Liver (tissue), 9 donors: ENCODE measurements around the gene ARHGAP8. TPM values are rescaled to one million over a fixed set of nuclear protein-coding genes. Genes with fewer than 3 reads are reported as not detected.

ENCODE experiments used
- DNase-seq: peaks from one replicate; pipeline ENCODE4 v3.0.0-alpha.2; 2017; ENCODE audit warnings: low spot score
- H3K27ac ChIP-seq, 2 donors: one replicate each; pipeline ENCODE4 v1.7.0; 2013; ENCODE audit warnings: inconsistent platforms in 2 of 2, low read length in 2 of 2, control low read depth in 1 of 2, low read depth in 1 of 2, mild to moderate bottlenecking in 1 of 2
- H3K27me3 ChIP-seq, 4 donors: one replicate each; pipeline versions ENCODE4 v1.6.1 to v1.7.0; 2013; ENCODE audit warnings: low read length in 3 of 4, inconsistent platforms in 1 of 4, mild to moderate bottlenecking in 1 of 4, moderate library complexity in 1 of 4; ENCODE audit not compliant: control insufficient read depth in 4 of 4, insufficient read depth in 4 of 4
- H3K36me3 ChIP-seq, 4 donors: one replicate each; pipeline versions ENCODE4 v1.6.1 to v1.7.0; 2013; ENCODE audit warnings: low read length in 3 of 4, mild to moderate bottlenecking in 3 of 4, low read depth in 1 of 4, moderate library complexity in 1 of 4; ENCODE audit not compliant: control insufficient read depth in 4 of 4, insufficient read depth in 3 of 4
- H3K4me1 ChIP-seq, 4 donors: one replicate each; pipeline versions ENCODE4 v1.6.1 to v1.7.0; 2013; ENCODE audit warnings: low read length in 3 of 4, mild to moderate bottlenecking in 3 of 4, moderate library complexity in 1 of 4; ENCODE audit not compliant: control insufficient read depth in 4 of 4, insufficient read depth in 4 of 4
- H3K4me3 ChIP-seq, 3 donors: one replicate each; pipeline versions ENCODE4 v1.6.1 to v1.7.0; 2013; ENCODE audit warnings: low read length in 3 of 3, control low read depth in 1 of 3, low read depth in 1 of 3, mild to moderate bottlenecking in 1 of 3
- H3K9ac ChIP-seq, 2 donors: one replicate each; pipeline ENCODE4 v1.7.0; 2013; ENCODE audit warnings: low read length in 2 of 2, mild to moderate bottlenecking in 2 of 2, moderate library complexity in 2 of 2, control low read depth in 1 of 2, low read depth in 1 of 2
- H3K9me3 ChIP-seq, 4 donors: one replicate each; pipeline versions ENCODE4 v1.6.1 to v1.7.0; 2013; ENCODE audit warnings: low read length in 3 of 4; ENCODE audit not compliant: control insufficient read depth in 4 of 4
- EGR1 ChIP-seq, 2 donors: IDR thresholded peaks; 2 replicates each; pipeline ENCODE4 v1.6.1; 2016 to 2018; ENCODE audit warnings: antibody characterized with exemption in 2 of 2, low read depth in 2 of 2
- FOXA1 ChIP-seq: IDR thresholded peaks from 2 replicates; pipeline ENCODE4 v1.6.1; 2016; ENCODE audit warnings: antibody characterized with exemption
- GABPA ChIP-seq, 2 donors: IDR thresholded peaks in 1 of 2; conservative IDR thresholded peaks in 1 of 2; 2 replicates each; pipeline ENCODE4 v1.6.1; 2016; ENCODE audit warnings: antibody characterized with exemption in 2 of 2, mild to moderate bottlenecking in 1 of 2, moderate library complexity in 1 of 2
- HNF4A ChIP-seq, 2 donors: conservative IDR thresholded peaks; 2 replicates each; pipeline ENCODE4 v1.6.1; 2016; ENCODE audit warnings: antibody characterized with exemption in 2 of 2, mild to moderate bottlenecking in 2 of 2
- HNF4G ChIP-seq: IDR thresholded peaks from 2 replicates; pipeline ENCODE4 v1.6.1; 2016; ENCODE audit warnings: antibody characterized with exemption
- JUND ChIP-seq, 2 donors: IDR thresholded peaks; 2 replicates each; pipeline ENCODE4 v1.6.1; 2016; ENCODE audit warnings: antibody characterized with exemption in 2 of 2
- NR2F2 ChIP-seq: IDR thresholded peaks from 2 replicates; pipeline ENCODE4 v1.6.1; 2016; ENCODE audit warnings: antibody characterized with exemption
- RAD21 ChIP-seq, 2 donors: IDR thresholded peaks; 2 replicates each; pipeline ENCODE4 v1.6.1; 2016; ENCODE audit warnings: antibody characterized with exemption in 2 of 2, mild to moderate bottlenecking in 2 of 2
- SP1 ChIP-seq: IDR thresholded peaks from 2 replicates; pipeline ENCODE4 v1.6.1; 2018; ENCODE audit warnings: antibody characterized with exemption, mild to moderate bottlenecking
- TAF1 ChIP-seq: conservative IDR thresholded peaks from 2 replicates; pipeline ENCODE4 v1.6.1; 2016; ENCODE audit warnings: antibody characterized with exemption, mild to moderate bottlenecking
- WGBS: extraction: QIAGEN DNeasy Blood & Tissue Kit; methylation state at CpG from one replicate; pipeline ENCODE4 v1.1.7; 2013; 5-methylcytosine and 5-hydroxymethylcytosine counted together
- polyA plus RNA-seq, 2 donors: library from polyadenylated mRNA; stranded (reverse) in 1 of 2; unstranded in 1 of 2; fragments of 200-250 nt in 1 of 2; fragments of >200 nt in 1 of 2; fragmentation: Nextera tagmentation in 1 of 2; extraction: Ambion mirVana in 1 of 2; gene quantifications; one replicate each; pipeline versions ENCODE4 v1.2.1 to v1.2.3, GENCODE V29; 2013 to 2015
- total RNA-seq, 2 donors: library from RNA; depleted of rRNA; stranded (reverse); fragments of >200 nt; gene quantifications; one replicate each; pipeline ENCODE4 v1.2.3, GENCODE V29; 2014
- TF ChIP-seq, protein P1 (sequence below): IDR thresholded peaks from 2 replicates; pipeline ENCODE4 v1.6.1; 2016; ENCODE audit warnings: antibody characterized with exemption
- TF ChIP-seq, protein P2 (sequence below): IDR thresholded peaks from 2 replicates; pipeline ENCODE4 v1.6.1; 2016; ENCODE audit warnings: antibody characterized with exemption
- TF ChIP-seq, protein P3 (sequence below): IDR thresholded peaks from 2 replicates; pipeline ENCODE4 v1.6.1; 2016; ENCODE audit warnings: antibody characterized with exemption, mild to moderate bottlenecking
- TF ChIP-seq, protein P4 (sequence below): IDR thresholded peaks from 2 replicates; pipeline ENCODE4 v1.6.1; 2016; ENCODE audit warnings: antibody characterized with exemption
- TF ChIP-seq, protein P5 (sequence below): fragments of 150-350 bp; IDR thresholded peaks from 2 replicates; pipeline ENCODE4 v1.5.1; 2017; ENCODE audit warnings: improper control_type of control experiment, low read depth, low read length; ENCODE audit not compliant: missing input control
- donor health status: healthy.
- donor health status: healthy.
- donor health status: healthy.
- donor health status: healthy.
- donor health status: healthy.

ARHGAP8 gene
- total and polyA plus RNA-seq, 4 donors = 0.58 to 1.8 (median 1.1) TPM

DNA sequence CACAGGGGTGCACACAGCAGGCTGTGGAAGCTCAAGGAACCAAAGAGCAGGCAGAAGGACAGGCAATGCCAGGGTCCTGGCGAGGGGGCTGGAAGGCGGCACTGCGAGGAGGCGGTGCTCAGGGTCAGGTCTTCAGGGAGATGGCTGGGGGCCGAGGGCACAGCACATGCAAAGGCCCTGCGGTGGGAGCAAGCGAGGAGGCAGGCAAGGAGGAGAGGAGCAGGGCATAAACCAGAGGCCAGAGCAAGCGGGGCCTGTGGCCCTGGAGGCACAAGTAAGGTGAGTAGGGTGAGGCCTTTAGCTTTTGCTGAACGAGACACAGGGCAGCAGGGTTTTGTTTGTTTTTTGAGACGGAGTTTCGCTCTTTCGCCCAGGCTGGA lies 126.9 kb downstream of the ARHGAP8 start:
- no peak for TF ChIP-seq SP1
- Histone ChIP-seq H3K9ac (no peak overlapping the region), H3K4me1 (no peaks in the 10 kb centered on the region), H3K27ac (no peak overlapping the region), H3K36me3 (no peaks in the 10 kb centered on the region), H3K27me3 (no peaks in the 10 kb centered on the region), H3K9me3 (peaks cover 2 to 9% (median 4%) of the 10 kb centered on the region in 4 donors), H3K4me3 (no peak overlapping the region)
- 87% methylated on average over 12 of the region's 12 CpGs for WGBS
- DNase-seq = no peak

DNA sequence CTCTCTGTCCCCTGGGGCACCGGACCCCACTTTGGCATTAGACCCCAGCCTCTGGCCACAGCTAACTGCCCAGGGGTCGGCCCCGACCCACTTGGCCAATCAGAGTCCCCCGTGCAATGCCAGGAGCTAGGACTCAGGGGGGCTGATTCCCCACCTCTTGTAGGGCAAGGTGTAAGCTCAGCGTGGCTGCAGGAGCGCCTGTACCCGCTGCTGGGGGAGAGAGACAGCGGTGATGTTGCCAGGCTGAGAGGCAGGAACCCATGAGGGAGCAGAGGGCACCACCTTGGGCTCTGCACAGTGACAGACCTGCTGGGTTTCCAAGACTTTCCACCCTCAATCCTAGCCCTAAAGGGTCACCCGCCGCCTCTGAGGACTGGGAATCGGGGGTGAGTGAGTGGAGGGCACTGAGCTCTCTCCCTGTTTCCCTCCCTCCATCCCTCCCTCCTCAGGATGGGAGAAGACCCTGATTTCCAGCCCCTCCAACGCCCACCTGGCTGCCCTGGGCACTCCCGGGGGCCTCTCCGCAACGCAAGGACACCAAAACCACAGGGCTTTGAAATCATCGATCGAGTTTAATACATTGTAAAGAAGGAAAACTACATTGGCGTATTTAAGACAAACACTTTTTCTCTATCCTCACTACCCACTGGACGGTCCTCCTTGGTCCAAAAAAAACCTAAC lies 128.4 kb downstream of the ARHGAP8 start:
- H3K4me1 ChIP-seq = no peaks in the 10 kb centered on the region
- no peaks in the 10 kb centered on the region for H3K27me3 ChIP-seq
- H3K9me3 ChIP-seq = peaks cover 2 to 9% (median 4%) of the 10 kb centered on the region in 4 donors
- H3K9ac ChIP-seq = no peak overlapping the region
- no peaks in the 10 kb centered on the region for H3K36me3 ChIP-seq
- DNase-seq = no peak
- H3K27ac ChIP-seq = no peak overlapping the region
- H3K4me3 ChIP-seq = no peak overlapping the region
- TF ChIP-seq, protein P1, sequence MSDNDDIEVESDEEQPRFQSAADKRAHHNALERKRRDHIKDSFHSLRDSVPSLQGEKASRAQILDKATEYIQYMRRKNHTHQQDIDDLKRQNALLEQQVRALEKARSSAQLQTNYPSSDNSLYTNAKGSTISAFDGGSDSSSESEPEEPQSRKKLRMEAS = no peak
- TF ChIP-seq HNF4G = no peak
- TF ChIP-seq, protein P2, sequence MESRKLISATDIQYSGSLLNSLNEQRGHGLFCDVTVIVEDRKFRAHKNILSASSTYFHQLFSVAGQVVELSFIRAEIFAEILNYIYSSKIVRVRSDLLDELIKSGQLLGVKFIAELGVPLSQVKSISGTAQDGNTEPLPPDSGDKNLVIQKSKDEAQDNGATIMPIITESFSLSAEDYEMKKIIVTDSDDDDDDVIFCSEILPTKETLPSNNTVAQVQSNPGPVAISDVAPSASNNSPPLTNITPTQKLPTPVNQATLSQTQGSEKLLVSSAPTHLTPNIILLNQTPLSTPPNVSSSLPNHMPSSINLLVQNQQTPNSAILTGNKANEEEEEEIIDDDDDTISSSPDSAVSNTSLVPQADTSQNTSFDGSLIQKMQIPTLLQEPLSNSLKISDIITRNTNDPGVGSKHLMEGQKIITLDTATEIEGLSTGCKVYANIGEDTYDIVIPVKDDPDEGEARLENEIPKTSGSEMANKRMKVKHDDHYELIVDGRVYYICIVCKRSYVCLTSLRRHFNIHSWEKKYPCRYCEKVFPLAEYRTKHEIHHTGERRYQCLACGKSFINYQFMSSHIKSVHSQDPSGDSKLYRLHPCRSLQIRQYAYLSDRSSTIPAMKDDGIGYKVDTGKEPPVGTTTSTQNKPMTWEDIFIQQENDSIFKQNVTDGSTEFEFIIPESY = no peak
- no peak for TF ChIP-seq NR2F2
- TF ChIP-seq, protein P3, sequence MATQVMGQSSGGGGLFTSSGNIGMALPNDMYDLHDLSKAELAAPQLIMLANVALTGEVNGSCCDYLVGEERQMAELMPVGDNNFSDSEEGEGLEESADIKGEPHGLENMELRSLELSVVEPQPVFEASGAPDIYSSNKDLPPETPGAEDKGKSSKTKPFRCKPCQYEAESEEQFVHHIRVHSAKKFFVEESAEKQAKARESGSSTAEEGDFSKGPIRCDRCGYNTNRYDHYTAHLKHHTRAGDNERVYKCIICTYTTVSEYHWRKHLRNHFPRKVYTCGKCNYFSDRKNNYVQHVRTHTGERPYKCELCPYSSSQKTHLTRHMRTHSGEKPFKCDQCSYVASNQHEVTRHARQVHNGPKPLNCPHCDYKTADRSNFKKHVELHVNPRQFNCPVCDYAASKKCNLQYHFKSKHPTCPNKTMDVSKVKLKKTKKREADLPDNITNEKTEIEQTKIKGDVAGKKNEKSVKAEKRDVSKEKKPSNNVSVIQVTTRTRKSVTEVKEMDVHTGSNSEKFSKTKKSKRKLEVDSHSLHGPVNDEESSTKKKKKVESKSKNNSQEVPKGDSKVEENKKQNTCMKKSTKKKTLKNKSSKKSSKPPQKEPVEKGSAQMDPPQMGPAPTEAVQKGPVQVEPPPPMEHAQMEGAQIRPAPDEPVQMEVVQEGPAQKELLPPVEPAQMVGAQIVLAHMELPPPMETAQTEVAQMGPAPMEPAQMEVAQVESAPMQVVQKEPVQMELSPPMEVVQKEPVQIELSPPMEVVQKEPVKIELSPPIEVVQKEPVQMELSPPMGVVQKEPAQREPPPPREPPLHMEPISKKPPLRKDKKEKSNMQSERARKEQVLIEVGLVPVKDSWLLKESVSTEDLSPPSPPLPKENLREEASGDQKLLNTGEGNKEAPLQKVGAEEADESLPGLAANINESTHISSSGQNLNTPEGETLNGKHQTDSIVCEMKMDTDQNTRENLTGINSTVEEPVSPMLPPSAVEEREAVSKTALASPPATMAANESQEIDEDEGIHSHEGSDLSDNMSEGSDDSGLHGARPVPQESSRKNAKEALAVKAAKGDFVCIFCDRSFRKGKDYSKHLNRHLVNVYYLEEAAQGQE = no peak
- no peak for TF ChIP-seq RAD21 (IDR thresholded peaks at IDR 0.05)
- TF ChIP-seq TAF1 = no peak
- TF ChIP-seq JUND (IDR thresholded peaks at IDR 0.05) = no peak
- no peak for TF ChIP-seq EGR1 (IDR thresholded peaks at IDR 0.05; ENCODE audit: low read depth in 2 of 2)
- no peak for TF ChIP-seq SP1
- 88% methylated on average over 19 of the region's 19 CpGs for WGBS

DNA sequence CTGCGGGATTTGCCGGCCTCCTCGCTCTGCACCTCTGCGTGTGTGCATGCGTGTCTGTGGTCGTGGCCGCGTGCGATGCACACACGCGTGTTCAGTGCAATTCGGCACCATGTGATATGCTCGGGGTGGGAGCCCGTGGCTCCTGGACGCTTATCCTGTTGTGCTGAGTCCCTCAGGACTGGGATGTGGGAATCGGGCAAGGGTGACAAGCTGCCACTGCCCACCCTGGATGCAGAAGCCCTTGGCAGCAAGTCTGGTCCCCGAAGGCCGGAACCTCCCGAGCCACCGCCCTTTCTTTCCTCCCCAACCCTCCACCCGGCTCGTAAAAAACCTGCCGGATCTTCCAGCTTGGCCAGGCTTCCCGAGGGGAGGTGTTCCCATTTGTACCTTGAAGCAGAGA lies 129.2 kb downstream of the ARHGAP8 start:
- no peaks in the 10 kb centered on the region for H3K4me1 ChIP-seq
- no peak for DNase-seq
- TF ChIP-seq, protein P4, sequence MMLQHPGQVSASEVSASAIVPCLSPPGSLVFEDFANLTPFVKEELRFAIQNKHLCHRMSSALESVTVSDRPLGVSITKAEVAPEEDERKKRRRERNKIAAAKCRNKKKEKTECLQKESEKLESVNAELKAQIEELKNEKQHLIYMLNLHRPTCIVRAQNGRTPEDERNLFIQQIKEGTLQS = no peak
- no peak for TF ChIP-seq GABPA (IDR thresholded peaks at IDR 0.05 in 1 of 2, conservative IDR thresholded peaks at IDR 0.05 in 1 of 2)
- TF ChIP-seq HNF4G = no peak
- TF ChIP-seq, protein P2 = no peak
- TF ChIP-seq, protein P5, sequence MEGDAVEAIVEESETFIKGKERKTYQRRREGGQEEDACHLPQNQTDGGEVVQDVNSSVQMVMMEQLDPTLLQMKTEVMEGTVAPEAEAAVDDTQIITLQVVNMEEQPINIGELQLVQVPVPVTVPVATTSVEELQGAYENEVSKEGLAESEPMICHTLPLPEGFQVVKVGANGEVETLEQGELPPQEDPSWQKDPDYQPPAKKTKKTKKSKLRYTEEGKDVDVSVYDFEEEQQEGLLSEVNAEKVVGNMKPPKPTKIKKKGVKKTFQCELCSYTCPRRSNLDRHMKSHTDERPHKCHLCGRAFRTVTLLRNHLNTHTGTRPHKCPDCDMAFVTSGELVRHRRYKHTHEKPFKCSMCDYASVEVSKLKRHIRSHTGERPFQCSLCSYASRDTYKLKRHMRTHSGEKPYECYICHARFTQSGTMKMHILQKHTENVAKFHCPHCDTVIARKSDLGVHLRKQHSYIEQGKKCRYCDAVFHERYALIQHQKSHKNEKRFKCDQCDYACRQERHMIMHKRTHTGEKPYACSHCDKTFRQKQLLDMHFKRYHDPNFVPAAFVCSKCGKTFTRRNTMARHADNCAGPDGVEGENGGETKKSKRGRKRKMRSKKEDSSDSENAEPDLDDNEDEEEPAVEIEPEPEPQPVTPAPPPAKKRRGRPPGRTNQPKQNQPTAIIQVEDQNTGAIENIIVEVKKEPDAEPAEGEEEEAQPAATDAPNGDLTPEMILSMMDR = no peak
- TF ChIP-seq RAD21 (IDR thresholded peaks at IDR 0.05) = no peak
- TF ChIP-seq FOXA1 = no peak
- no peak for TF ChIP-seq HNF4A (conservative IDR thresholded peaks at IDR 0.05)
- TF ChIP-seq TAF1 = no peak
- no peak for TF ChIP-seq NR2F2

More for the DNA sequence above, 129.2 kb downstream of the ARHGAP8 start:
- Histone ChIP-seq H3K36me3 (no peaks in the 10 kb centered on the region), H3K27me3 (no peaks in the 10 kb centered on the region), H3K9me3 (peaks cover 2 to 9% (median 4%) of the 10 kb centered on the region in 4 donors), H3K9ac (no peak overlapping the region), H3K4me3 (no peak overlapping the region), H3K27ac (no peak overlapping the region)
- WGBS = 87% methylated on average over 24 of the region's 24 CpGs
